K562 (cell line): Measurements from ENCODE around the gene TMEM117. TPM values are rescaled to one million over a fixed set of nuclear protein-coding genes. Genes with fewer than 3 reads are reported as not detected.

Experiments used
- CHD4 ChIP-seq: fragments of 200-600 bp; sonication (generic); IDR thresholded peaks from 3 replicates; pipeline ENCODE4 v1.6.1; 2012; ENCODE audit warnings: low read depth, mild to moderate bottlenecking, mixed read lengths, low read length, inconsistent platforms; ENCODE audit not compliant: insufficient read depth, insufficient replicate concordance, poor library complexity, severe bottlenecking
- CTCFL ChIP-seq: IDR thresholded peaks from 2 replicates; pipeline ENCODE4 v1.6.1; 2011; ENCODE audit warnings: borderline replicate concordance, low read depth, mild to moderate bottlenecking, moderate library complexity, low read length; ENCODE audit not compliant: insufficient read depth, poor library complexity, severe bottlenecking
- EHMT2 ChIP-seq: fragments of 450-650 bp; IDR thresholded peaks from 2 replicates; pipeline ENCODE4 v1.6.1; 2018; ENCODE audit warnings: antibody characterized with exemption
- GATAD2A ChIP-seq: fragments of 450-650 bp; IDR thresholded peaks from 2 replicates; pipeline ENCODE4 v1.6.1; 2017
- IRF9 ChIP-seq: fragments of 450-650 bp; IDR thresholded peaks from 2 replicates; pipeline ENCODE4 v1.6.1; 2016; ENCODE audit warnings: missing biosample characterization, missing genetic modification characterization
- KLF10 ChIP-seq: fragments of 250-450 bp; sonication (Bioruptor Pico); IDR thresholded peaks from 2 replicates; pipeline ENCODE4 v1.6.1; 2021; ENCODE audit warnings: matching md5 sums
- MITF ChIP-seq: IDR thresholded peaks from 2 replicates; pipeline ENCODE4 v1.6.1; 2014; ENCODE audit warnings: antibody characterized with exemption
- NCOA1 ChIP-seq: fragments of 450-650 bp; IDR thresholded peaks from 2 replicates; pipeline ENCODE4 v1.6.1; 2016; ENCODE audit warnings: low read depth
- NFIX ChIP-seq: fragments of 250-450 bp; sonication (Bioruptor Pico); IDR thresholded peaks from 2 replicates; pipeline ENCODE4 v1.4.0; 2020; ENCODE audit warnings: low read depth, mild to moderate bottlenecking, moderate library complexity
- PBX2 ChIP-seq, 2 experiments: IDR thresholded peaks in 1 of 2; conservative IDR thresholded peaks in 1 of 2; 2 replicates each; pipeline ENCODE4 v1.6.1; 2016; ENCODE audit warnings: low read depth in 2 of 2, mild to moderate bottlenecking in 1 of 2, missing compliant biosample characterization in 1 of 2, missing genetic modification characterization in 1 of 2, moderate library complexity in 1 of 2
- polyA plus RNA-seq, 8 experiments: library from polyadenylated mRNA; depleted of rRNA in 4 of 8; stranded (reverse) in 5 of 8; unstranded in 3 of 8; fragments of >200 nt; fragmentation: Nextera tagmentation in 2 of 8; fragmentation: Illumina TruSeq in 1 of 8; extraction: Ambion mirVana in 2 of 8; extraction: Trizol in 1 of 8; gene quantifications; 2 replicates each; pipeline versions ENCODE4 v1.2.1 to v1.2.3, GENCODE V29; 2011 to 2014; ENCODE audit warnings: inconsistent platforms in 1 of 8, missing spikeins in 1 of 8
- total RNA-seq, 7 experiments: library from RNA; depleted of rRNA in 6 of 7; stranded (reverse); fragments of >200 nt in 6 of 7; fragmentation: Illumina TruSeq in 2 of 7; extraction: Trizol in 2 of 7; gene quantifications; 2 replicates each; pipeline versions ENCODE4 v1.2.1 to v1.2.3, GENCODE V29; 2011 to 2021; ENCODE audit warnings: low replicate concordance in 1 of 7
- TF ChIP-seq, protein P1 (sequence below): fragments of 450-650 bp; IDR thresholded peaks from 2 replicates; pipeline ENCODE4 v1.6.1; 2016

The TMEM117 gene
- total and polyA plus RNA-seq, 9 of the 15 experiments (the other 6 are each of a cell fraction or from before 2014, with no cell fraction given) = 0.31 to 2.8 (median 1.0) TPM

GRCh38 chr12:43872396-43872795, 36.5 kb downstream of the TMEM117 start (continued):
- TF ChIP-seq PBX2 (CRISPR knock-in tag; IDR thresholded peaks at IDR 0.05; ENCODE audit: low read depth) = no peak
- peak; percentile 44; the same call in 1 of the 2 replicates for TF ChIP-seq PBX2 (tag; conservative IDR thresholded peaks at IDR 0.05; ENCODE audit: low read depth)
- no peak for TF ChIP-seq EHMT2
- no peak for TF ChIP-seq CHD4
- no peak for TF ChIP-seq NCOA1
- TF ChIP-seq MITF = no peak
- TF ChIP-seq GATAD2A = no peak
- TF ChIP-seq, protein P1, sequence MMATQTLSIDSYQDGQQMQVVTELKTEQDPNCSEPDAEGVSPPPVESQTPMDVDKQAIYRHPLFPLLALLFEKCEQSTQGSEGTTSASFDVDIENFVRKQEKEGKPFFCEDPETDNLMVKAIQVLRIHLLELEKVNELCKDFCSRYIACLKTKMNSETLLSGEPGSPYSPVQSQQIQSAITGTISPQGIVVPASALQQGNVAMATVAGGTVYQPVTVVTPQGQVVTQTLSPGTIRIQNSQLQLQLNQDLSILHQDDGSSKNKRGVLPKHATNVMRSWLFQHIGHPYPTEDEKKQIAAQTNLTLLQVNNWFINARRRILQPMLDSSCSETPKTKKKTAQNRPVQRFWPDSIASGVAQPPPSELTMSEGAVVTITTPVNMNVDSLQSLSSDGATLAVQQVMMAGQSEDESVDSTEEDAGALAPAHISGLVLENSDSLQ = peak; percentile 51
- no peak for TF ChIP-seq NFIX (CRISPR knock-in tag)
- TF ChIP-seq CTCFL = no peak
- TF ChIP-seq KLF10 (CRISPR knock-in tag) = no peak
- TF ChIP-seq IRF9 (tag) = no peak
